ENCODE data around the gene DRAM1.
A peak's percentile ranks its signal among the peaks of the same experiment; 100 is the strongest.
"Not testable (repeated sequence)": the region's sequence is repeated elsewhere in the genome, so short reads cannot be mapped to it uniquely, and the experiment has no call there.

Gene DRAM1

GRCh38 chr12:101877806-101878242 is 444 bp downstream of the DRAM1 start:
- H3K4me1 Mint-ChIP-seq = peaks cover 19% of the 10 kb centered on the region

GRCh38 chr12:101878243-101878821 is 952 bp downstream of the DRAM1 start:
- peak overlapping the region; percentile 88 for H3K27ac Mint-ChIP-seq
- no peaks in the 10 kb centered on the region for H3K27me3 Mint-ChIP-seq
- peaks cover 11% of the 10 kb centered on the region for H3K36me3 Mint-ChIP-seq
- ATAC-seq = no peak
- peak overlapping the region; percentile 86 for H3K4me3 Mint-ChIP-seq
- no peaks in the 10 kb centered on the region for H3K9me3 Mint-ChIP-seq
- peaks cover 19% of the 10 kb centered on the region for H3K4me1 Mint-ChIP-seq

More at GRCh38 chr12:101877806-101878242, 444 bp downstream of the DRAM1 start:
- H3K9me3 Mint-ChIP-seq = no peaks in the 10 kb centered on the region
- H3K36me3 Mint-ChIP-seq = peaks cover 8% of the 10 kb centered on the region
- ATAC-seq = peak; percentile 18
- peak overlapping the region; percentile 86 for H3K4me3 Mint-ChIP-seq
- H3K27ac Mint-ChIP-seq = peak overlapping the region; percentile 88
- no peaks in the 10 kb centered on the region for H3K27me3 Mint-ChIP-seq

- H3K9me3 Mint-ChIP-seq = no peaks in the 10 kb centered on the region
- no peaks in the 10 kb centered on the region for H3K27me3 Mint-ChIP-seq
- no peak for ATAC-seq
- H3K27ac Mint-ChIP-seq = no peak overlapping the region
- H3K36me3 Mint-ChIP-seq = peaks cover 11% of the 10 kb centered on the region
- no peak overlapping the region for H3K4me3 Mint-ChIP-seq
- H3K4me1 Mint-ChIP-seq = peaks cover 25% of the 10 kb centered on the region
Measured at GRCh38 chr12:101880769-101881168, 3.4 kb downstream of the DRAM1 start.

GRCh38 chr12:101881228-101881627 is 3.8 kb downstream of the DRAM1 start:
- H3K27me3 Mint-ChIP-seq = no peaks in the 10 kb centered on the region

GRCh38 chr12:101884174-101884573 is 6.8 kb downstream of the DRAM1 start:
- H3K27ac Mint-ChIP-seq = no peak overlapping the region
- H3K36me3 Mint-ChIP-seq = peaks cover 13% of the 10 kb centered on the region
- no peak for ATAC-seq
- no peaks in the 10 kb centered on the region for H3K27me3 Mint-ChIP-seq
- no peak overlapping the region for H3K4me3 Mint-ChIP-seq
- no peaks in the 10 kb centered on the region for H3K9me3 Mint-ChIP-seq
- peaks cover 16% of the 10 kb centered on the region for H3K4me1 Mint-ChIP-seq

More at GRCh38 chr12:101881228-101881627, 3.8 kb downstream of the DRAM1 start:
- H3K4me3 Mint-ChIP-seq = no peak overlapping the region
- peaks cover 25% of the 10 kb centered on the region for H3K4me1 Mint-ChIP-seq
- no peak for ATAC-seq
- H3K9me3 Mint-ChIP-seq = no peaks in the 10 kb centered on the region
- H3K27ac Mint-ChIP-seq = no peak overlapping the region
- peaks cover 11% of the 10 kb centered on the region for H3K36me3 Mint-ChIP-seq

- peaks cover 19% of the 10 kb centered on the region for H3K4me1 Mint-ChIP-seq
- not testable (repeated sequence) for H3K27me3 Mint-ChIP-seq, ATAC-seq, H3K4me3 Mint-ChIP-seq, H3K27ac Mint-ChIP-seq, H3K9me3 Mint-ChIP-seq
- H3K36me3 Mint-ChIP-seq = peaks cover 17% of the 10 kb centered on the region
Measured at GRCh38 chr12:101884781-101885340, 7.5 kb downstream of the DRAM1 start.

GRCh38 chr12:101885912-101886561 is 8.7 kb downstream of the DRAM1 start:
- no peaks in the 10 kb centered on the region for H3K27me3 Mint-ChIP-seq
- no peak for ATAC-seq
- H3K4me1 Mint-ChIP-seq = peaks cover 19% of the 10 kb centered on the region
- no peak overlapping the region for H3K27ac Mint-ChIP-seq
- H3K9me3 Mint-ChIP-seq = no peaks in the 10 kb centered on the region
- no peak overlapping the region for H3K4me3 Mint-ChIP-seq
- H3K36me3 Mint-ChIP-seq = peaks cover 17% of the 10 kb centered on the region

GRCh38 chr12:101889211-101889752 is 11.9 kb downstream of the DRAM1 start:
- H3K27ac Mint-ChIP-seq = peak overlapping the region; percentile 31
- H3K9me3 Mint-ChIP-seq = no peaks in the 10 kb centered on the region
- peaks cover 15% of the 10 kb centered on the region for H3K4me1 Mint-ChIP-seq
- no peak overlapping the region for H3K4me3 Mint-ChIP-seq
- H3K27me3 Mint-ChIP-seq = no peaks in the 10 kb centered on the region
- no peak for ATAC-seq
- H3K36me3 Mint-ChIP-seq = peaks cover 6% of the 10 kb centered on the region

- Mint-ChIP-seq H3K9me3 (no peaks in the 10 kb centered on the region), H3K27me3 (no peaks in the 10 kb centered on the region), H3K27ac (no peak overlapping the region), H3K4me3 (no peak overlapping the region), H3K36me3 (peaks cover 11% of the 10 kb centered on the region), H3K4me1 (peaks cover 18% of the 10 kb centered on the region)
- peak; percentile 85 for ATAC-seq
Measured at GRCh38 chr12:101891462-101891971, 14.1 kb downstream of the DRAM1 start.

- Mint-ChIP-seq H3K27ac (no peak overlapping the region), H3K4me1 (peaks cover 18% of the 10 kb centered on the region), H3K27me3 (no peaks in the 10 kb centered on the region), H3K9me3 (no peaks in the 10 kb centered on the region), H3K4me3 (no peak overlapping the region), H3K36me3 (peaks cover 11% of the 10 kb centered on the region)
- ATAC-seq = no peak
Measured at GRCh38 chr12:101892794-101893193, 15.4 kb downstream of the DRAM1 start.

- H3K27me3 Mint-ChIP-seq = no peaks in the 10 kb centered on the region
- H3K4me1 Mint-ChIP-seq = peaks cover under 1% of the 10 kb centered on the region
- ATAC-seq = no peak
- H3K4me3 Mint-ChIP-seq = no peak overlapping the region
- no peaks in the 10 kb centered on the region for H3K9me3 Mint-ChIP-seq
- H3K36me3 Mint-ChIP-seq = peaks cover 12% of the 10 kb centered on the region
- no peak overlapping the region for H3K27ac Mint-ChIP-seq
Measured at GRCh38 chr12:101901777-101902176, 24.4 kb downstream of the DRAM1 start.

GRCh38 chr12:101902641-101903040 is 25.3 kb downstream of the DRAM1 start:
- no peak overlapping the region for H3K27ac Mint-ChIP-seq
- no peaks in the 10 kb centered on the region for H3K9me3 Mint-ChIP-seq
- peaks cover 5% of the 10 kb centered on the region for H3K4me1 Mint-ChIP-seq
- peaks cover 12% of the 10 kb centered on the region for H3K36me3 Mint-ChIP-seq
- no peaks in the 10 kb centered on the region for H3K27me3 Mint-ChIP-seq
- H3K4me3 Mint-ChIP-seq = no peak overlapping the region
- no peak for ATAC-seq

GRCh38 chr12:101906226-101906625 is 28.8 kb downstream of the DRAM1 start:
- no peak for ATAC-seq
- H3K9me3 Mint-ChIP-seq = no peaks in the 10 kb centered on the region
- no peak overlapping the region for H3K27ac Mint-ChIP-seq
- no peaks in the 10 kb centered on the region for H3K27me3 Mint-ChIP-seq
- peaks cover 6% of the 10 kb centered on the region for H3K36me3 Mint-ChIP-seq
- peaks cover 34% of the 10 kb centered on the region for H3K4me1 Mint-ChIP-seq
- no peak overlapping the region for H3K4me3 Mint-ChIP-seq

GRCh38 chr12:101908395-101908794 is 31.0 kb downstream of the DRAM1 start:
- no peak for ATAC-seq
- H3K4me1 Mint-ChIP-seq = peaks cover 34% of the 10 kb centered on the region

GRCh38 chr12:101909646-101910045 is 32.3 kb downstream of the DRAM1 start:
- Mint-ChIP-seq H3K4me1 (peaks cover 34% of the 10 kb centered on the region), H3K36me3 (no peaks in the 10 kb centered on the region), H3K9me3 (no peaks in the 10 kb centered on the region), H3K4me3 (peak overlapping the region; percentile 79), H3K27ac (peak overlapping the region; percentile 85), H3K27me3 (no peaks in the 10 kb centered on the region)
- peak; percentile 79 for ATAC-seq

More at GRCh38 chr12:101908395-101908794, 31.0 kb downstream of the DRAM1 start:
- Mint-ChIP-seq H3K9me3 (no peaks in the 10 kb centered on the region), H3K27me3 (no peaks in the 10 kb centered on the region), H3K4me3 (no peak overlapping the region), H3K27ac (peak overlapping the region; percentile 85), H3K36me3 (no peaks in the 10 kb centered on the region)
